HG03558 (cell line): ENCODE results near the gene ADRA1B.

Experiments used
- ATAC-seq: cut with Tn5 transposase; IDR thresholded peaks from one replicate; pipeline ENCODE4 v1.9.1; 2021; ENCODE audit warnings: moderate number of reproducible peaks; ENCODE audit not compliant: unreplicated experiment; ENCODE audit errors: extremely low read depth

ADRA1B gene

DNA sequence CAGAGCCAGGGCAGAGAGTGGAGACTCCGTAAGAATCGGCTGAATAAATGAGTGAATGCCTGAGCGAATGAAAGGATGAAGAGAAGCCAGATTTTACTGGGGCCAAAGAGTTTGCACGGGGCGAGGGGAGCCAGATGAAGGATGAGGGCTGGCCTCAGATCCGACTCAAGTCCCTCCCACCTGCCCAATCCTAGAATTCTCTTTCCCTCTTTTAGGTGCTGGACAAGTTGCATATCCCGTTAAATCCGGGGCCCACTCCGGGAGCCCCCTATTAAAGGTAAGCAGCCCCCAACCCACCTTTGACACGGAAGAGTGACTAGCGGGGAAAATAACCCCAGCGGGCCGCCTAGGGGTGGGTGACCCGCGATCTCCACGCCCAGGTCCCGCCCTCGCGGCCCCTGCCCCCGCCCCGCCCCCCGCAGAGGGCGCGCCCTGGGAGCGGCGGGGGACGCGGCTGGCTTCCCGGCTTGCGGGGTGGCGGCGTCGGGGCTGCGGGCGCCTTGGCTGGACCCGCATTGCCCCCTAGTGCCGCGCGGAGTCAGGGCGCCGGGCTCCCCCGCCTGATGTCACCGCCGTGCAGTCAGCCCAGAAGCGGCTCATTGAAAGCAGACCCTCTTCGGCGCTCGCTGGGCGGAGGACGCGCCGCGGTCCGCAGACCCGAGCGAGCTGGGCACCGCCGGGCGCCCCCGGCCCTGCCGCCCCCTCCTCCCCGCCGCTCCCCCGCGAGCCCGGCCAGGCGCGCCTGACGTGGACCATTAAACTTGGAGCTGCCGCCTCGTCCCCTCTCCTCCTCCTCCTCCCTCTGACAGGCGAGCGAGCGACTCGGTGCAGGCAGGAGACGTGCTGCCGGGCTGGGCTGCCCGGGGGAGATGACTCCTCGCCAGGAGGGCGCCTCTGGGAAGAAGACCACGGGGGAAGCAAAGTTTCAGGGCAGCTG is at the start of gene ADRA1B:
Gene ADRA1B, plus strand, starts transcription at position 579 of the 937 bp plus-strand sequence. CDS start 424 bp downstream, outside the sequence.
- no peak for ATAC-seq

DNA sequence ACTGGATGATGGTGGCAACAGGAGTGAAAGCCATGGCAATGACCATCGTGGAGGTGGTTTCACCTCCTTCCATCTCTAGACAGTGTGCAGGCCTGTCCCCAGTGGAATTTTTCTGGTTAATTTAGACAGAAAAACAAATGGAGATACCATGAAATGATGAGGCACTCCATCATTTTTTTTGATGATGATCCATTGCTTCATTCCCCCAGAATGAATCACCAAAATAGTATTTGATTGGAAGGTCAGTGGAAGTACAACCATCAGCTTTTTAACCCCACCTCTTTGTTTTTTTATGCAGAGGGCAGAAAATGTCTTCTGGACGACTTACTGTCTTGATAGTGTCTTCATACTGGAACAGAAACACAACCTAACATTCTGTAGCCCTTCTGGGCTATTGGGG is 42.6 kb upstream of the ADRA1B start:
- no peak for ATAC-seq

DNA sequence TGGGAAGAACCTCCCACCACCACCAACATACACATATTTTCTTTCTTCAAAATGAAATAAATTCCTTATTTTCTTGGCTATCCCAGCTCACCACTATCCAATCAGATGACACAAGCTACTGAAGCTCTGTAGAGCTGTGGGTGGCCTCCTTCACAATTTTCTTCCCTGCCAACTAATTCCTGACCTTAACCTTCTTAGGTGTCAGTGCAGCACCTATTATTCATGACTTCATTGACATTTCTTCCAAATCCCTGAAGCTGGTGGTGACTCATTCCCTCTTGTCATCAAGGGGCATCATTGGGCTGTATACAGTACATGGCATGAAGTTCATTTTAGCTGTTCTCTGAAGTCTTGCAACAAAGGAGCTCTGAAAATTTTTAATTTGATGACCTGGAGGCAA is 42.0 kb upstream of the ADRA1B start:
- ATAC-seq, result no peak

DNA sequence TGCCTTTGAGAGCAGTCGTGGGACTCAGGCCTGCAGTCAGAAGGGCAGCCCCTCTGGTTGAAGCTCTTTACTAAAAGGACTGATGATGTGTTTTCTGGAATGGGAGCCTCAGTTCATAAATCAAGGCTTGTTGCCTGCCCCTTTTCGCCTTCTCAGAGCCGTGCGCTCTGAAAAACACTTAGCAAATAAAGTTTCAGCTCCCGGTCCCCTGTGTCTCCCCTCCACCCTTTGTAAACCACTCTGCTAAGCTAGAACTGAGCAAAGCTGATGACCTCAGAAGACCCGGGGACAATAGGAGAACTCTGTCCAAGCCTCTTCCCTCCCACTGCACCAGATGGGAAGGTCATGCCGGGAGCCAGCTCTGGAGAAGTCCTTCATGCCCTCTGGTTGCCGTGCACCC is 39.3 kb upstream of the ADRA1B start:
- ATAC-seq, result no peak

DNA sequence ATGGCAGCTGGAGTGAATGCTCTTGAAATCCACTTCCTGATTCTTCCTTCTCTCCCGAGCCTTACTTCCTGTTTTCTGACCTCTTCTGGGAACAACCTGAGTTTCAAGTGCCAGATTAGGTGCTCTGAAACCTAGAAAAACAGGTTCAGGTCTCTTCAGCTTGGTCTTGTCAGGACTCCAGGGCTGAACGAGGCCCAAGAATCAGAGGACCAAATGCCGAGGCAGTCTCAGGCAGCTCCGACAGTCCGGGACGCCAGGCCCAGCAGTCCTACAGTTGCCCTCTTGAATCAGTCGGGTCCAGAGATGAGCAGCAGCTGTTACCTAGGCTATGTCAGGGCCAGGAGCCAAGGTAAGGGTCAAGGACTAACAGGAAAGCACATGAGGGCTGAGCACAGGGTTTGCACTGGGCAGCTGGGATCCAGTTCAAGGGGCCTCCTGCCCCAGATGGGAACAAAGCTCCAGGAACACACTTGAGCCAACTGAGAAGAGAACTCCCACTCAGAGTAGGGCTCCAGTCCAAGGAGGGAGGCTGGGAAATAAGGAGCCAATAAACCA is 38.3 kb upstream of the ADRA1B start:
- ATAC-seq, result no peak

DNA sequence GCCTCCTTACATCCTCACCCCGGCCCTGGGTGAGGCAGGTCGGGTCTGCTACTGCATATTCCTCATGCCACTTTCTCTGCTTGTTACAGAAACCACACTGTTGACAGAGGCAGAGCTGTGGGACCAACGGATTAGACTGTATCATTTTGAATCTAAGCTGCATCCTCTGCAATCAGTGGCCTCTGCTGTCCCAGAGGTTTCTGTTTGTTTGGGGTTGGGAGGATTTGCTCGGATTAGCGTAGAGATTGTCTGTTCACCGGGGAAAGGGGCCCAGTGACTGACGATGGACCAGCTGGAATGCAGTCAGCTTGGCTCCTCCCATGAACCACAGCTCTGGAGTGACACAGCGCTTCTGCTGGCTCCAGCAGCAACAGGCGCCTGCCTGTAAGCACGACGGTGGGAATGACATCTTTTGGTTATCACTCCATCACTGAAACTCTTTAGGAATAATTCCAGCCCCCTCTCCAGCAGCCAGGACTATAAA is 37.3 kb upstream of the ADRA1B start:
- ATAC-seq, result no peak

DNA sequence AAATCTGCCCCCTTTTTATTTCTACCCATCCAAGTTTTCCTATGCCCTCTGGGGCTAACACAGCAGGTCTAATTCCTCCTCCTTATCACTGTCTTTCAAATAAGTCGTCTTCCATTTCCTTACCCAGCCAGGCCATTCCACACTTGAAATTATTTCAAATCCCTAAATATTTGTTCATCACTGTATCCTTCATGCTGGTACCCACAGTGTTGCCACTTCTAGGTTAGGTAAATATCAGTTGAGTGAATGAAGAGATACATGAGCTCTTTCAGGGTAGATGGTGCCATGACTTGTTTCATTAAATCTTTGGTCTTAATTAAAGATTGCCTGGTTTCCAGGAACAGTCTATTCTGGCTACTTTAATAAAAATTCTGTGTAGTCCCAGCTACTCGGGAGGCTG is 35.6 kb upstream of the ADRA1B start:
- ATAC-seq, result no peak

DNA sequence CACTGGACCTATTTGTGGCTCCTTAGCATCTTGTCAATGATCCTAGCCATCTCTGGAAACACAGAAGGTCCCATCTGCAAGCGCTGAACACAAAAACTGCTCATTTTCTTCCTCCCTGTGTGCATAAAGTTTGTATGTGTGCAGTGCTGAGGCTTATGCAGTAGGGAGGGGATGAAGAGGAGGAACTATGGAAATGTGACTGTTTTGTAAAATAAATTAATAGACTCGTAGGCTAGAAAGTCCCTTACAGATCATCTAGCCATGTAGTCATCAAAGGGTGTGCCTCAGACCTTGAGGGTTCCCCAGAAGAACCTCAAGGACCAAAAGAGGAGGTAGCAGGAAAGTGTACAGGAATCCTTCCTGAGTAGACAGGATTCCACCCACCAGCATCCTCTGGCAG is 34.3 kb upstream of the ADRA1B start:
- no peak for ATAC-seq

DNA sequence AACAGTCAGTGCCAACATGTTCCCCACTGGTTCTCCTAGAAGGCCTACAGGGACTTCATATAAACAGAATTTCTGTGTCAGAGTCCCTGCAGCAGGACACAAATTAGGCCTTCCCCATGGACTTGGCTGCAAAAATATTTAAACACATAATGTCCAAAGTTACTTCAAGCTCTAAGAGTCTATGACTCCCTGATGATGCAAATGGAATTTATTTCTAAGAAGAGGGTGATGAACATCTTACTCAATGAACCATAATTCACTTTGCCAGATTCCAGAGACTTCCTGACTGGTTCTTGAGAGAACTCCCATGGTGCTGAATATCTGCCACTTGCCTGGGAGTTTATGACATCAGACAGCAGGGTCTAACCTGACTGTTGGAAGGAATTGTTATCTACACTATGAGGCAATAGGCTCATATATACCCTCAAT is 32.7 kb upstream of the ADRA1B start:
- no peak for ATAC-seq

DNA sequence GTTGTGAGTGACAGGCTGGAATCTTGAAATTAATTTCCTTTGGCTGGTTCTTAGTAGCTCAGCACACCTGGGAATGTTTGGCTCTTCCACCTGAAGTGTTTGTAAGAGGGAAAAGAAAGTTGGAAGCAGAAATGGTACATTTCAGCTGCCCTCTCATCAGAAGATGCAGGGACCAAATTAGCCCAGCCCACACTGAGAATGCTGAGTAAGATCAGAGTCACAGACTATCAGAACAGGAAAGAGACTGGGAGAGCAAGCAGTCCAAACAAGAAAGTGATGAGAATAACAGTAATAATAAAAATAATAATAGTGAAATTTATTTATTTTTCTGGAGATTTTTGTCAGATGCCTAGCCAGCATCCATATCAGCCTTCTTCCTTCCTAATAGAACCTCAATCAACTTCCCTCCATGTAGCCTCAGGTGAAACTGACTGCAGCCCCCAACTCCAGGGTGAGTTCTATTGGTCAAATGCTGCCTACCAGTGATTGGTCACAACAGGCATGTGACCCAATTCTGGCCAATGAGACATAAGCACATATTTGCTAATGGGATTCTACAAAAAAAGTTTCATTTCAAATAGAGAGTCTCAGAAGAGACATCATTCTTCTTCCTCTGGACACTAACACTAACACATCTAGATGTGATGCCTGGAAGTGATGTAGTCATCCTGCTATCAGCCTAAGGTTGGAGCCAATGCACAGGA is 31.2 kb upstream of the ADRA1B start:
- ATAC-seq, result no peak

DNA sequence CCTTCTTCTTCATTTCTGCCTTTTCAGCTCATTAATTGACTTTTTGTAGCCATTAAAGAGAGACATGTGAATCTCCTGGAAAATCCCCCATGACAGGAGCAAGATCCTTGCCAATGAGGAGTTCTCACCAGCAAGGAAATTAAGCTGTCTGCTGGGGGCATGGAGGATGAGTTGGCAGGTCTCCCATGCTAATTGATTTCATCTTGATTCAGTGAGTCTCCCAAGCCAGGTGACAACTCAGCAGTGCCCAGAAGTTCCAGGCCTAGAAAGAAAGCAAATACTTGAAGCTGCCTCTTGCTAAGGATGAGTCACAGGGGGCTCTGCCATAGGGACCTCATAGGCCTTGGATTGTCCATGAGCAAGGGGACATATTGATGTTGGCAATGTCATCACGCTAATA is 30.0 kb upstream of the ADRA1B start:
- ATAC-seq, result no peak

DNA sequence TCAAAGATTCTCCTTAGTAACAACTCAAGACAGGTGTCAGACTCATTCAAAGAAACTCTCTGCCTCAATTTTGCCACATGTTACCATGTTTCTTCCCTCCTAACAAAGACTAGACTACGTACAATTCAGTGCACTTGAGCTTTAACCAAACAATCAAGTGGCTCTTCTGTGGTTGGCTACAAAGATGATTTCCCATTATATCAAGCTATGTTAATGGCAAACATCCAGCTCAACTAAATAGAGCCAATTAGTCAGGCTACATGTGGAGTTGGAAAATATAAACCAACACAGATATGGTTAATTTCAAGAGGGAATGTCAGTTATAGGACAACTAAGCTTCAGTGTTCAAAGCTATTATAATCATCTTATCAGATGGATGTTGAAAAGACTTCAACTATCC is 29.2 kb upstream of the ADRA1B start:
- ATAC-seq, result no peak

DNA sequence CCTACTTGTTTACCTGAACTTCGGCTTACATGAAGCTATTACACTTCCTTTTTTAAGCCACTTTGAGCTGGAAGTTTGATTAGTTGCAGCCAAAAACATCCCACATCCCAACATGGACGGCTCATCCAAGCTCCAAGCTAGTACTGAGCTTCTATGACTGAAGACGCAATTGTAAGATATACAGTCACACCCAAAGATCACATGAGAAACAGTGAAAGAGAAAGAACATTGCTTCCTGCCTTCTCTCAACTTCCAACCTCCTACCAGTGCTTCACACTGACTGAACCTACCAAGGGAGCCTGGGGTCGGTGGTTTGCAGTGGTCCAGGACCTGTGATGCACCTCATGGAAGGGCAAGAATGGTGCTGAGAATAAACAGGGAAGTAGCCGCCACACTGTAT is 27.4 kb upstream of the ADRA1B start:
- ATAC-seq, result no peak

DNA sequence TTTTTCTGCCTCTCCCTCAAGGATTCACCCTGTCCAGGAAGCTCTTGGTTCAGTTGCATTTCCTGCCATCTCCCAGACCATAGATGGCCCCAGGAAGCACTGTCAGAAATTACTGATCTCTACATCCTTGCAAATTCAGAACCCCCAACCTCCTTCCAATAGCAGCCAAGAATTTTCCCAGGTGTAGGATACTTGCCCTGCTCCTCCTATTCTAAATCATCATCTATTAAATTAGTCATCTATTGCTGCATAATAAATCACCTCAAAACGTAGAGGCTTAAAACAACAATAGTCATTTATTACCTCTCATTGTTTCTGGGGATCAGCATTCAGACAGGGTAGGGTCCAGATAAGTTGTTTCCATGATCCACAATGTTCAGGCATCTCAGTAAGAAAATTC is 26.1 kb upstream of the ADRA1B start:
- no peak for ATAC-seq

DNA sequence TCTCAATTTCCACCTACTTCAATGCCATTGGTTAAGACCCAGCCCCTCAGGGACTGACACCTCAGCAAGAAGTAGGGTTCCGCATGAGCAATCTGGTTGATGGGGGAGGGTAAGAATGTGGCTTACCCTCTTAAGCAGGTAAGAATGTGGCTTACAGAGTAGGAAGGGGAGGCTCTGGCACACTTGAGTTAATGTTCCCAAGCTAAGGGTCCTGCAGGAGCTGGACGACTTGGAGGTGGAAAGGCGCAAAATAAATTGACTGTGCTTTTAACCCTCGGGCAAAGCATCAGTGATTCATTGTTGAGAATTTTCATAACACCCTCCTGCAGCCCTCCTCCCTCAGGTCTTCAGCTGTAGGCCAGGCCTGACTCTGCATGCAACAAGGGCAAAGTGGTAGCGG is 24.9 kb upstream of the ADRA1B start:
- no peak for ATAC-seq

DNA sequence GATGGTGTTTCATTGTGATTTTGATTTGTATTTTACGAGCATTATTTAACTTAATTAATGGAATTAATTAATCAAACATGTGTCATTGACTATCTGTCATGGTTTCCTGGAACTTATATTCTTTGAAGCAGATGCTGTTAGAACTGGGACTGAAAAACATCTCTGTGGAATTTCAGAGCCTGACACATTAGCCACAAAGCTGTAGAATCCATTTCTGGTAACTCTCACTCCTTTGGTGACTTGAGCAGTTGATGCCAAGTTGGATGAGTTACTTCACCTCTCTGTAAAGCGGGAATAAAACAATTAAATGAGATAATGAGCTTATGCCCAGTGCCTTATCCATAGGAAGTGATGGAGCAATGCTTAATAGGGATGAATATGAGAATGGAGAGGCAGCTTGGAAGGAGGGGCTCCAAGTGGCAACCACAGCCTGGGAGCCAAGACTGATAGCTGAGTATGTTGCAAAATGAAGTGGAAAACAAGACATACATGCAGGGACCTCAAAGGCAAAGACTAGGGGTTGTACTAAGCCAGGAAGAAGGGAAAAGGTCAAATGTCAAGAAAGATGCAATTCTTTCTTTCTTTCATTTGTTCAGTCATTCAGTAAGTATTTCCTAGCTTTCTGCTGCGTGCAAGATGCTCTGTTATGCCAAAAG is 23.1 kb upstream of the ADRA1B start:
- no peak for ATAC-seq

DNA sequence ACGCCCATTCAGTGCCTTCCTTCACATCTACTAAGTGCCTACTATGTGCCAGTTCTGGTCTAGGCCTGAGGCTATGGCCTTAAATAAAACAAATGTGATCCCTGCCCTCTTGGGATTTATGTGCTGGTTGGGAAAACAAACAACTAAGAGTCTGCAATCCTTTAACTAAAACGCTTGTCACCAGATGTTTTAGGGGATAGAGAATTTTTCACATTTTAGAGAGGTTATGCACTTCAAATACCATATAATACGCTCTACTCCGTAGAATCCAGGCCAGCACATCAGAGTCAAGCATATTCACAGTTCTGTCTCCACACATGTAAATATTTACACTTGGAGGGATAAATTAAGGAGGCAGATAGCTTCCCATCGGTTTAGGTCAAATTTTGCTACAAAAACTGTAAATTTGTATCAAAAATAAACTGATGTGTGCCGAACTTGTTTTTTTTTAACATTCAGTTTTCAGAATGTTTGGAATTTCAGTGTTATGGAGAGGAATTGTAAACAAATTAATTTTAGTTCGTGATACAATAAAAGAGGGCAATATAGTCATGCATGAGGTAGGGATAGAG is 22.0 kb upstream of the ADRA1B start:
- no peak for ATAC-seq

DNA sequence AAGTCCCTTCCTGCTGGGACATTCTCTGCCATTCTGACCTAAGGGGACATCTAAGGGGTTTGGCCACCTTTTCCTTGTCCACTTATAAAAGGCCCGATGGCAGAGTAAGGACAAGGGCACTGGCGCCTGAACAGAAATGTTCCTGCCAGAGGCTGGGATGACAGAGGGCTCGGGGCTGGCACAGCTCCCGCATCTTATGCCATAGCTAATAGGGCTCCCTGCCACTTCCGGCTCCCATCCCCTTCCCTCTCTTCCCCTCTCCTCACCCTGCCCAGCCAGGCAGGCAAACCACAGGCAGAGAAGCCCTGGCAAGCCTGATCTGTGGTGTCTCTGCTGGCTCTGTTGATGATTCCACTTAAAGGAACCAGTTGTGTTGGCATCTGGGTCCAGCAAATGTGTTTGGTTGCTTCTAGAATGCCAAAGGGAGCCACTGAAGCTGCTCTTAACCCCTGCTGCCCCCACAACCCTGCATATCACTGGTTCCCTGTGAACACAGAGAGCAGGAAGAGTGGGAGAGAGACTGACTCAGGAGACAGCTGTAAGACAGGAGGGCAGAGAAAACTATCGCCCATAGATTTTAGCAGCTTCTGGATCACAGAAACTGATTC is 18.4 kb upstream of the ADRA1B start:
- ATAC-seq, result no peak

DNA sequence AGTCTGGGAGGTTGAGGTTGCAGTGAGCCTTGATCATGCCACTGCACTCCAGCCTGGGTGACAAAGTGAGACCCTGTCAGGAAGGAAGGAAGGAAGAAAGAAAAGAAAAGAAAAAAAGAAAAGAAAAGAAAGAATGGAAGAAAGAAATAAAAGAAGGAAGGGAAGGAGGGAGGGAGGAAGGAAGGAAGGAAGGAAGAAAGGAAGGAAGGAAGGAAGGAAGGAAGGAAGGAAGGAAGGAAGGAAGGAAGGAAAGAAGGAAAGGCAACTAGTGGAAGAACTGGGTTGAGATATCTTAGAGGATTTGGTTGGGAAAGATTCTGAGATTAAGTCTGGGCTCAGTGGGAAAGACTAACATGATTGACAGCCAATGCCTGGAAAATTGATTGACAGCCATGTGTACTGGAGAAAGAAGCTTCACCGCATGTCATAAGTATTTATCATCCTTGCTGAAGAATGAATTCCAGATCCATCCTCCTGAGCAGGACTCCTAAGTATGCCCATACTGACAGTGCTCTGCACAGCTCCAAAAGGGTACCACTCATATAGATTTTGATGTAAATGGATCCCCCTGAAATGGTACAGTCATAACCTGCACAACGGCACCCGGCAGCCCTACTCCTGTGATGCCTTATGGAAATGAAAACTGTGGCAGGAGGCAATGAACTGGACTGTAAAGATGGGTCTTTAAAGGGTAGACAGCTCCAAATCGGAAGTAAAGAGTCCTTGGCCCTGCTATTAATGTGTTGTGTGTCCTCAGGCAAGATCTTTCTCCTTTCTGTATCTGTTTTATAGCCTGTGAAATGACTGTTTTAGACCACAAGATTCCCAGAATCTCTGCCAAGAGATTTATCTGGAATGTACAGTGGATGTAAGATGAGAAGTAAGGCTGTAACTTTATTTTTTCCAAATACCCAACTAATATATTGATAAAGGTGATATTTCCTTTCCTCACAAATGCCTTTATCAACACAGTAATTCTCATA is 16.9 kb upstream of the ADRA1B start:
- no peak for ATAC-seq
